Thyroid gland (tissue), 4 donors: ENCODE data around the gene SLC66A1.

Experiments
- POLR2A ChIP-seq, 2 donors: fragments of 450-650 bp; IDR thresholded peaks; one replicate each; pipeline ENCODE4 v1.6.1; 2017; ENCODE audit warnings: antibody characterized with exemption in 2 of 2, mild to moderate bottlenecking in 2 of 2, moderate library complexity in 1 of 2
- TF ChIP-seq, protein P1 (sequence below), 6 experiments: fragments of 200-600 bp in 3 of 6; fragments of 450-650 bp in 3 of 6; sonication (generic) in 3 of 6; IDR thresholded peaks; one replicate each; pipeline ENCODE4 v1.5.1; 2016 to 2019; ENCODE audit warnings: antibody characterized with exemption in 6 of 6, mild to moderate bottlenecking in 2 of 6, inconsistent platforms in 1 of 6, moderate library complexity in 1 of 6

DNA sequence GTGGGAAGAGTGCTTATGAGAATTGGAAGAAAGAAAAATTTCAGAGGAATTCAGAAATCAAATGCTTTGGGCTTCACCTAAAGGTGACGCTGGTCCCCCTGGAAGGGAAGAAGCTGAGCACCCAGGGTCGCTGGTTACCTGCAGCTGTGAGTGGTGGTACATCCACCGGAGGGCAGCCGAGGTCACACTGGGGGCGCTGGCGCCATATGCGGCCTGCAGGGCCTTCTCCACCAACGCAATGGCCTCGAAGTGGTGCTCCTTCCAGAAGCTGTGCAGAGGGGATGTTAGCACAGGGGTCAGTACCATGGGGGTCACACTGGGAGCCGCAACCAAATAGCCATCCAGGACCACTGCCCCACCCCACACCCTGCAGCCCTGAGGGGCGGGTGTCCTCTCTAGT is 6.2 kb upstream of the SLC66A1 start:
- TF ChIP-seq, protein P1, sequence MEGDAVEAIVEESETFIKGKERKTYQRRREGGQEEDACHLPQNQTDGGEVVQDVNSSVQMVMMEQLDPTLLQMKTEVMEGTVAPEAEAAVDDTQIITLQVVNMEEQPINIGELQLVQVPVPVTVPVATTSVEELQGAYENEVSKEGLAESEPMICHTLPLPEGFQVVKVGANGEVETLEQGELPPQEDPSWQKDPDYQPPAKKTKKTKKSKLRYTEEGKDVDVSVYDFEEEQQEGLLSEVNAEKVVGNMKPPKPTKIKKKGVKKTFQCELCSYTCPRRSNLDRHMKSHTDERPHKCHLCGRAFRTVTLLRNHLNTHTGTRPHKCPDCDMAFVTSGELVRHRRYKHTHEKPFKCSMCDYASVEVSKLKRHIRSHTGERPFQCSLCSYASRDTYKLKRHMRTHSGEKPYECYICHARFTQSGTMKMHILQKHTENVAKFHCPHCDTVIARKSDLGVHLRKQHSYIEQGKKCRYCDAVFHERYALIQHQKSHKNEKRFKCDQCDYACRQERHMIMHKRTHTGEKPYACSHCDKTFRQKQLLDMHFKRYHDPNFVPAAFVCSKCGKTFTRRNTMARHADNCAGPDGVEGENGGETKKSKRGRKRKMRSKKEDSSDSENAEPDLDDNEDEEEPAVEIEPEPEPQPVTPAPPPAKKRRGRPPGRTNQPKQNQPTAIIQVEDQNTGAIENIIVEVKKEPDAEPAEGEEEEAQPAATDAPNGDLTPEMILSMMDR (IDR thresholded peaks at IDR 0.05) = no peak
- TF ChIP-seq POLR2A (IDR thresholded peaks at IDR 0.05) = no peak
